GM18520 (cell line): Measurements from ENCODE around the gene RAD50.
"Not testable (repeated sequence)": the region's sequence is repeated elsewhere in the genome, so short reads cannot be mapped to it uniquely, and the experiment has no call there.

Experiments
- ATAC-seq: cut with Tn5 transposase; IDR thresholded peaks from one replicate; pipeline ENCODE4 v1.9.1; 2021; ENCODE audit not compliant: unreplicated experiment

The RAD50 gene

DNA sequence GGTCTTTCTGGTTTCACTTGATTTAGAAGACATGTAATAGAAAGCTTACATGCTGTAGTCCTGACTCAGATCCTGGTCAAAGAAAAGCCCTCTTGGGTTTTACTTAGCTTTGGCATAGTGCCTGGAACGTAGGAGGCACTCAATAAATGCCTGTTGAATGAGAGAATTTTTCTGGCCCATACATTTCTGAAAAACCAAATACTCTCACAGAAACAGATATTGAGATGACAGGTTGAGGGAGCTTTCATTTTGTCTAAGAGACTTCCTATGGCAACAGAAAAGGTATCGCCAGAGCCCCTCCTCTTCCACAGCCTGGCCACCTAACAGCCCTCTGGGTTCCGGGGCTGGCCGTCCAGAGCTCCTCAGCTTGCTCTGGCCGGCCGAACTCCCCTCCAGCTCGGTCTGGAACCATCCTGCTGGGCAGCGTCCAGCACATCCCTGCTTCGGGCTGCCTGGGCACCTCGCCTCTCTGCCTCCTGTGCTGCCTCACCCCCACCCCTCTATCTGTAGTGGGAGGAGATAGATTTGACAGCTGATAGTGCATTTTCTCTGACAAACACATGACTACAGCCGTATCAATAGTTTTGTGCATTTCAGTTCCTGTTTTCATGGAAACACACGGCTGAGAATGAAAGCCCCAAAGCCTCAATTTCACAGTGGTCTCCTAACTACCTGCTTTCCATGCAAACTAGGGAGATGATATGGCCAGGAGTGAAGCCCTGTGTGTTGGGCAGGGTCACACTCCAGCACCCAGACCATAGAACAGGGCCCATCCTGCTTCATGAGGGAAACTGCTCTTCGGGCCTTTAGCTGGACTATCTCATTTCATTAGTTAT lies 118.1 kb downstream of the RAD50 start:
- ATAC-seq = peak; percentile 67

DNA sequence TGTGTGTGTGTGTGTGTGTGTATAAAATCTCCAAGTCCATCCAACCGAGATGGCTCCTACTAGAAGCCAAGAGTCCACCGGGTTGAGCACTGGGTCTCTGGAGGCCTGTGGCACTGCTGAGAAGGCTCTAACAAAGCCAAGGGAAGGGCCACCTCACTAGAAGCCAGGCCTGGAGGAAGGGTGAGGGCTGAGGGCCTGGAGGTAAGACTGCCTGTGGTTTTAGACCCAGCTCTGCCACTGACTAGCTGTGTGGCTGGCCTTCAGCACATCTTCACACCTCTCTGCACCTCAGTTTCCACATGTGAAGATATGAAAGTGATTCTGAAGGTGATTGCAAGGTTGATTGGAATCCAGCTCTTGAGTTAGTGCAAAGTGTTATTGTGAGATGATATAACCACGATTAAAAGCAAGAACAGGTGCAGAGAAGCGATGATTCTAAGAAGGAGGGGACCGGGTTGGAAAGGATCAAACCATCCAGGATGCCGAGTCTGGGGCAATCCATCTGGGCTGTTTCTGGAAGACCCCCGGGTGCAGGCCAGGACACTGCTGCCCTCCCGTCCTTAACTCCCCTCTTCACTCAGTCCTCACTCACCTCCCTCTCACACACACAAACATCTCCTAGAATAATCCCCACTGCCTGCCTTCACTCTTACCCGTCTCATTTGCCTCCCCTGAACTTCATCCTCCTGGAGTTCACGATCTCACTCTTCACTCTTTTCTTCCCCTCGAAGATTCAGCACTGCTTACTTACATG lies 119.3 kb downstream of the RAD50 start:
- ATAC-seq = no peak

DNA sequence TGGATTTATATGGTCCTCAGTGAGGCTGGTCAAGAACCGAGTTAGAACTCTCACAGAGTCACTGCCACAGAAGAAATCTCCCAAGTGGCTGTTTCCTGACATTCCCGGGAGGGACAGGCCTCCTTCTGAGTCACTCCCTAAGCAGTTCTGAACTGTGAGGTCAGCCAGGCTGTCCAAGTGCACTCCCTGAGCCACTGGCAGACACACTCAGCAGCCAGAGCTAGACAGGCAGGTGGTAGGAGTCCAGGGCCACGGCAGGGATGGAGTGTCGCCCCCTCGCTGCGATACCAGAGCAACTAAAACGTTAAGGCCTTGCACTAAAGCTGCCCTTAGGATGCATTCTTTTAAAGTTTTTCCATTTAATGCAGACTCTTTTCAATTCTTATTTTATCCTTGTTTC lies 120.4 kb downstream of the RAD50 start:
- ATAC-seq = no peak

DNA sequence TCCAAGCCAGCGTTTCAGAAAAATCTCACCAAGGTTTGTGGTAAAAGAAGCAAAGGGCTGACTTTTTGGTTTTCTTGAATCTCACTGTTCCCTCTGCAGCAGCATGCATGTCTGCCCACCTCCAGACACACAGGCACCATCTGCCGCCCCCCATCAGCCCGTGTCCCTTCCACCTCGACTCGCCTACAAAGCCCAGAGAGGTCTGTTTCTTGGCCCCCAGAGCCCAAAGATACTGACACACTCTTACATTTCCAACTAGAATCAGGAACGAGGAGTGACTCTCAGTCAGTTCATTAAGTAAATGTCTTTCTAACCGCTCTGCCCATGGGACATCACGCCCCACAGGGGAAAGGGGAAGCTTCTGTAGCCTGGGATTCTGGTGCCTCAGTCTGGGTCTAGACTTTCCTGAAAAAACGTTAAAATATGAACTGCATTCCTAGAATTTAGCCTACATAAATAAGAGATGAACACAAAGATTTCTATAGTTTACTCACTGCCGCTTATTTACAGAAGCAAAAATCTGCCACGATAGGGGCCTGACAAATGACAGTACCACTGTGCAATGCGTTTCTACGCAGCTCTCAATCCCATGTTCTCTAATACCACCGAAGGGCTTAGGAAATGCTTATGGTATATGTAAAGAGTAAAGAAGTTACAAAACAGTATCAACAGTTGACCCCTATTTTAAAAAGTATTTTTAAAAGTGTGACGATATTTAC lies 121.1 kb downstream of the RAD50 start:
- ATAC-seq = no peak

DNA sequence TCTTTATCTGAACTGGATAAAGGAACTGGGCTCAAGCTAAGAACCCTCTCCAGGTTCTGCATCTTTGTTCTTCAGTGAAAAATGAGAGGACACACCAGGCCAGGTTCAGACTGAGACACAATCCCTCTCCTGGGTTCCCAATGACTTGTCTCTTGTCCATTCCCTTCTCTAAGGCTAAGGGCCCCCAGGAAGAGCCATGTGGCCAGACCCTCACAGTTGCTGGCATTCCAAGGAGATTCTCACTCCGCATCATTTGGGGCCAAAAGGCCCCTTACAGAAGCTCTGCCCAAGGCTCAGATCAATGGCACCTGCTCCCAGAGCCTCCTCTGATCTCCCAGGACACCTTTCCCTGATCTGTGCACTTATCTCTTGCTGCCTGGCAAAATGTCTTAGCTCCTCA lies 122.0 kb downstream of the RAD50 start:
- no peak for ATAC-seq

DNA sequence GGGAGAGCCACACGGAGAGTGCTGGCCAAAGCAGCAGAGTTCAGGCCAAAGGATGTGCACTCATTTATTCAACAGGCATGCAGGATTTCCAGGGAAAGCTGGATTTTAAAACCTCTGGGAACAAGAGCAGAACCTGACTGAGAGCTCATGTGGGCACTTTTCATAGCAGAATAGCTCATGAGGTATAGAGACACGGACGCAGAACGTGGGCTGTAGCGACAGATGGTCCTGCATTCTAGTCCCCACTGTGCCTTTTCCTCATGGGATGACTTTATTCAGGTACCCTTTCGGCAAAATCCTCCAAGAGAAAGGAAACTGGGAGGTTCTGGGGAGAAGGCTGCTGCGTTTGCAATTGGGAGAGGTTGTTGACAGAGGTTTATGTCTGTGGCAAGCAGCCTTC lies 122.4 kb downstream of the RAD50 start:
- no peak for ATAC-seq

DNA sequence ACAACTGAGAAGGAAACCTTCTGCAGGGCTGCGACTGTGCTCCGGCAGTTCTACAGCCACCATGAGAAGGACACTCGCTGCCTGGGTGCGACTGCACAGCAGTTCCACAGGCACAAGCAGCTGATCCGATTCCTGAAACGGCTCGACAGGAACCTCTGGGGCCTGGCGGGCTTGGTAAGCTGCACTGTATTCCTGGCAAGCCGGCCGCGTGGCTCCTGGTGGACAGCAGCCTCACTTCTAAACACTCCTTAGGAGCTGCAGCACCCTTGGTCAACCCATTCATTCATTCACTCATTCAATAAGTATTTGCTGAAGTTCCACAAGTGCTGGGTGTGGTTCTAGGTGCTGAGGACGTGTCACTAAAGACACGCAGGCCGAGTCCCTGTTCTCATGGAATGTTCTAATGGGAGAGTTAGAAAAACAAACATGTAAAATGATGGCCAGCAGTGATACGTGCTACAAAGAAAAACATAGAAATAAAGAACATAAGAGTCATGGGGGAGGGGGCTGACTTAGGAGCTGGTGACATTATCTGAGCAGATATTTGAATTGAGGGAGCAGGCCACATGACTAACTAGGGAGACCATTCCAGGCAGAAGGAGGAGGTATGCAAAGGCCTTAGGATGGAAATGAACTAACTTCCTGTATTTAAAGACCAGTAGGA lies 123.1 kb downstream of the RAD50 start:
- ATAC-seq = no peak

DNA sequence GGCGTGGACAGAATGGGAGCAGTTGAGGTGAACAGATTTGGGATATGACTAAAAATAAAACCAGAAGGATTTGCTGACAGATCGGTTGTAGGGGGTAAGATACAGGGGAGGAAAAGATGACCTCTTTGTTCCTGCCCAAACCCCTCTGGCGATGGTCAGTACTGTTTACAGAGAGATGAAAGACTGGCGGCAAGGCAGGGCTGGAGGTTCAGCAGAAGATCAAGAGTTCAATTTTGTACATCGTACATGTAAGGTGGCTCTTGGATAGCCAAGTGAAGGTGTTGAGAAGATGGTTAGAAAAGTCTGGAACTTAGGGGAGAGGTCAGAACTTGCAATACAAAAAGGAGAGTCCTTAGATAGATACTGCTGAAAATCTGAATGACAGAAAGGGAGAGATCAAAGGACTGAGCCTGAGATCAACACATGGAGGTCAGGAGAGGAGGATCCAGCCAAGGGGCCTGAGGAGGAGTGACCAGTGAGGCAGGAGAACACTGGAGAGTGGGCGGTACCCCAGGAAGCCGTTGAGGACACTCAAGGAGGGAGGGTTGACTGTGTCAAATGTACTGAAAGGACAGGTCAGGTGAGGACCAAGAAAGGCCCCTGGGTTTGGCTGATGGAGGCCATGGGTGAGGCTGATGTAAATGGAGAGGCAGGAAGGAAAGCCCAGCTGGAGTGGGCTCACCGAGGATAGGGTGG lies 124.2 kb downstream of the RAD50 start:
- no peak for ATAC-seq

DNA sequence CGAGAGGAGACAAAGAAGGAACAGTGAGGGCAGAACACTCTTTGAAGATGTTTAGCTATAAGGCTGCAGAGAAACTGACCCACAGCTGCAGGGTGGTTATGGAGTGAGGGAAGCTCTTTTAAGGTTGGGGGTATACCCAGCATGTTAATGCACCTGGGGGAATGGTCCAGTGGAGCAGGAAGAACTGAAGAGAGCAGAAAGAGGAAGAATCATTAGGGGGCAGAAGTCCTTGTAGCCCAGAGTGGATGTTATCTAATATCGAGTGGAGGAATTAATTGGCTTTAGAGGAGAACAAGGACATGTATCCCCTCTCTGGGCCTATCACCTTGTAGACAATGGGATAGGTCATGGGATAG lies 124.7 kb downstream of the RAD50 start:
- no peak for ATAC-seq

DNA sequence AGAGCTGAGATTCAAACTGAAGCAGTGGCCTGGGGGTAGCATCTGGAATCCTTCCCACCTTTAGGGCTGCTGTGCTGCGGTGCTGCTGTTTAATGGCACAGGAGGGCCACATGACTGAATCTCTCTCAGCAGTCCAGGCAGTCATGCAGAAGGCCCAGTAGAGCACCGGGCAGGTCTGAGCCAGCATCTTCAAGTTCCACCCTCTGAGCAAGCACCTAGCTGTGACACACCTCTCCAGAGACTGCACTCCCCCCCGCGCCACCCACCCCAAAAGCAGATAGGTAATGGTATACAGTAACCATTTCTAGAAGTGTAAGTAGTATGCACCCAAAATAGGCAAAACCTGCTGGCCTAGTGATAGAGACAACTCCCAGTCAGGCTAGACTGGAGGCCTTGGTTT lies 125.2 kb downstream of the RAD50 start:
- no peak for ATAC-seq

DNA sequence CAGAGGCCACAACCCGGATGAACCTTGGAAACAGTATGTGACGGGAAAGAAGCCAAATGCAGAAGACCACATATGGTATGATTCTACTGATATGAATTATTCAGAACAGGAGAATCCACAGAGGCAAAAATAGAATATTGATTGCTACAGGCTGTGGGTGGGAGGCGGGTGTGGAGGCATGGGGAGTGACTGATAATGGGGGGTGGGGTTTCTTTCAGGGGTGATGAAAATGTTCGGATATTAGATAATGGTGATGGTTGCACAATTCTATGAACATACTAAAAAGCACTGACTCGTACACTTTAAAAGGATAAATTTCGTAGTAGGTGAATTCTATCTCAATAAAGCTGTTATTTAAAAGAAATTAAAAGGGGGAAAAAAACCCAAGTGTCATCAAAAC lies 127.7 kb downstream of the RAD50 start:
- no peak for ATAC-seq

DNA sequence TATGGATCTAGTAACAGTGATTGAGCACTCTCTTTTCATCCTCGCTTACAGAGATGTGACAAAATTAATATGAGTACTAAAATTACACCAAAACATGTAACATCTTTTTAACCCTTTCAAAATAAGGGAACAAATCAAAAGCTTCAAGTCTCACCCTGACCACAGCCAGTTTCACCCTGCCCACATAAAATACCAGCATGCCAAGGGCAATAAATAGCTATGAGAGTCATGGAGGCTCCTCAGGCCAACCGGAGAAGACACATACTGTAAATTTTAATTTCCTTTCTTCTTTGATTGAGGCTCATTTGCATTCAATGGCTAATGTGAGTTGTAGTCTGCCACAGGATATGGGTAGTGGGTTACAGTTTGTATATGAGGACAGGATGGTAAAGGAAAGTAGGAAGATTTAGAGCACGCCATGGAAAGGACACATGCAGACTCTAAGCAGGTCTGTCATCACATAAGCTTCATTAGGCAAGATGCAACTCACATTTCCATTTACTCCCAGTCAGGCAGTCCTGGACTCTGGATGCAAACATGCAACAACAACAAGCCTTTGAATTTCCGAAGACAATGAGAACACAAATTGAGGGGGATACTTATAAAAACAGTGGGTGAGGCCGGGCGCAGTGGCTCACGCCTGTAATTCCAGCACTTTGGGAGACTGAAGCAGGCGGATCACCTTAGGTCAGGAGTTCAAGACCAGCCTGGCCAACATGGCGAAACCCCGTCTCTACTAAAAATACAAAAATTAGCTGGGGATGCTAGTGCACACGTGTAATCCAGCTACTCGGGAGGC lies 128.3 kb downstream of the RAD50 start:
- ATAC-seq = no peak

DNA sequence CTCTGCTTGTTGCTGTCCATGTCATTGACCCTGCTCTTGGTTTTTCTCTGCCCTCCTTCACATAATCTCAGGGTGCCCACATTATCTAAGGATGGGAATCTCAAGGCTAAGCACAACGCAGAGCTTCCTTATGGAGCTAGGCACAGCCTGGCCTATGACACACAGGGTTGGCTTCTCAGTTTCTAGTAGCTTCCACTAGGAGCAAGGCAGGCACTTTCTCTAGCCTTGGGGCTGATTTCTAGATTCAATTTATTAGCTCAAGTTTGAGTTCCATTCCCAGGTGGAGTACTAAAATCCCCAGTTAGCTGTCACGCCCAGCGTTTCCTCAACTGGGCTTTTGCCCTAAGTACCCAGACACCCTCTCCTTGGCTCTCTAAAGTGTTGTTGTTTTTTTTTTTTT lies 129.4 kb downstream of the RAD50 start:
- no peak for ATAC-seq

DNA sequence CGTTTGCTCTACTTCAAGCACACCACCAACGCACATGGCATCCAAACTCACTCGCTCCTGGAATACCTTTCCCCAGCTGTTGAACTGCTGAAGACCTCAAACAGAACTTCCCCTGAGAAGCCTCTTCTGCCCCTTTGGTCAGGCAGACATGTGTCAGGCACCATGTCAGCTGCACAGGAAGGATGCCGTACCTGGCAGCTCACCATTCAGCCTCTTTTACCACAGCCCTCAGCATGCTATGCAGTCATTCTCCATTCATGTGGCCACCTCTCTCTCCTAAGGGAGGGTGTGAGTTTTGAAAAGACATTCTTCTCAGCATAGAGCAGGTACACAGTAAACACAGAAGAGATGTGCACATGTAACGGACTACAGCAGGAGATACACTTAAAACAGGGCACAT lies 131.2 kb downstream of the RAD50 start:
- no peak for ATAC-seq

DNA sequence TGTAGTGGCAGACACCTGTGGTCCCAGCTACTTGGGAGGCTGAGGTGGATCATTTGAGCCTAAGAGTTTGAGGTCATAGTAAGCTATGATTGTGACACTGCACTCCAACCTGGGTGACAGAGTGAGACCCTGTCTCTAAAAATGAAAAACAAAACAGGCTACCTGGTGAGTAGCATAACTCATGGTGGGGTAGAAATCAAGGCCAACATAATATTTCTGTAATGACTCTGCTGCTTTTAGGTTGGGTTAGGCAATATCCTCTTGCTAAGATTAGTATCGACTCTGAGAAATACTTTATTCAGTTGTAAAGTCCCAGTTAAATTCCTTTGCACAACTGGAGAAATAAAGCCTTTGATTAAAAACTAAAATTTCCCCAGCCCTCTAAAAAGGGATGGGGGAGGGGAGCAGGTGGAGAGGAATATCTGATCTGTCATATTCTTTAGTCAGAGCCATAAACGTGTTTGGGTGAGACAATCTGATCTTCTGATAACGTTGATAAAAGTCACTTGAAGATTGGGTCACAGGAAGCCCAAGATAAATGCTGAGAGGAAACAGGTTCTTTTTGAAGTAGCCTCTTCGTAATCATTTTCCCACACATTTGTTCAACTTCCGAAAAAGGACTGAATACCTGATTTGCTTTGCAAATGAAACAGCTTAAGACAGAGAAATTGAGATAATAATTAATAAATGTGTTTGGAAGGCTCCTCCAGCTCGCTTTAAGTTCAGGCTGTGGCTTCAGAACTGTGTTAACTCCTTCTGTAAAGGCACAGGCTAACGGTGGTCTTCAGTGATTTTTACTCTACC lies 132.0 kb downstream of the RAD50 start:
- ATAC-seq = no peak

DNA sequence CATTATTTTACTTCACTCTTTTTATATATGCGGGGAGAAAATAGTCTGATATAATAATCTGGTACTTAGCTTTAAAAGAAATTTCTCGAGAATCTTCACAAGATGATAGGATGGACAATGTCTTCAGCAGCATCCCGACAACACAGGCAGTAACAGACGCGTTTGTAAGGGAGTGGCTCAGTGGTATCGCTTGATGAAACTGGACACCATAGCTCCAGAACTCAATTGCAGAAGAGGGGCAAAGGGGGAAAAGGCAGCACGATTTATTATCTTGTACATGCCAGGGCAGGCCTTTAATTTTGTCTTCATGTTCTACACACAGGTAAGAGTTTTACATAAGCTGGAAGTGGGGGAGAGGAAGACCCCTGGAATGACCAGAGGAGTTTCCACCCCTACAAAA lies 132.7 kb downstream of the RAD50 start:
- no peak for ATAC-seq

DNA sequence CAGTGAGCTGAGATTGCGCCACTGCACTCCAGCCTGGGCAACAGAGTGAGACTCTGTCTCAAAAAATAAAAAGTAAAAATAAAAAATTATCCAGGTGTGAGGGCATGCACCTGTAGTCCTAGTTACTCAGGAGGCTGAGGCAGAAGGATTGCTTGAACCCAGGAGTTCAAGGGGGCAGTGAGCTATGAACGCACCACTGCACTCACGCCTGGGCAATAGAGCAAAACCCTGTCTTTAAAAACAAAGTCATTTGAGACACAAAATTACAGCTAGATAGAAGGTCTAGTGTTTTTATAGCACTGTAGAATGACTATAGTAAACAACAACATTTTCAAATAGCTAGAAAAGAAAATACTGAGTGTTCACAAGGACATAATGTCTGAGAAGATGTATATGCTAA lies 133.4 kb downstream of the RAD50 start:
- ATAC-seq = no peak

DNA sequence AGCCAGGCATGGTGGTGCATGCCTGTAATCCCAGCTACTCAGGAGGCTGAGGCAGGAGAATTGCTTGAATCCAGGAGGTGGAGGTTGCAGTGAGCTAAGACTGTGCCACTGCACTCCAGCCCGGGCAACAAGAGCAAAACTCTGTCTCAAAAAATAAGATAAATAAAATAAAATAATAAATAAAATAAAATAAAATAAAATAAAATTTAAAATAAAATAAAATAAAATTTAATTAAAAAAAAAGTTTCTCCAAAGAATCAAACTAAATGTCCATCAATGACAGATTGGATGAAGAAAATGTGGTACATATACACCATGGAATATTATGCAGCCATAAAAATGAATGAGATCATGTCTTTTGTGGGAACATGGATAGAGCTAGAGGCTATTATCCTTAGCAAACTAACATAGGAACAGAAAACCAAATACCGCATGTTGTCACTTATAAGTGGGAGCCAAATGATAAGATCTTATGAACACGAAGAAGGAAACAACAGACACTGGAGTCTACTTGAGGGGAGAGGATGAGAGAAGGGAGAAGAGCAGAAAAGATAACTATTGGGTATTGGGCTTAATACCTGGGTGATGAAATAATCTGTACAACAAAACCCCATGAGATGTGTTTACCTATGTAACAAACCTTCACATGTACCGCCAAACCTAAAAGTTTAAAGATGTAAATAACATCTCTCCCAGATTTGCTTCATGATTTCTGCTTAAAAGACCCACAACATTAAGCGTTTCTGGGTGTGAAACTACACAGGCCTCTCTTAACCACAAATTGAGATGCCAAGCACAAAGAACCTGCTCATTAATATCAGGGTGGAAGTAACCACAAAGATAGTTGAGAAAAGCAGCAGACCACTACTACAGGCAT lies 135.2 kb downstream of the RAD50 start:
- ATAC-seq = not testable (repeated sequence)
